ENCODE measurements around the gene HDAC3.

Gene HDAC3

GRCh38 chr5:141681695-141682641, 45.3 kb upstream of the HDAC3 start, which contains the start of gene ARAP3 (continued):
- TF ChIP-seq ZNF692 (tag by site-specific recombination; IDR thresholded peaks at IDR 0.05) (peak; percentile 62; the same call in 1 of the 2 replicates), ZEB2 (tag by site-specific recombination; IDR thresholded peaks at IDR 0.05) (0 out of 2 replicates have a peak, but pooled peaks have one; percentile 17), SP2 (tag by site-specific recombination; IDR thresholded peaks at IDR 0.05) (peak; percentile 58), GLI2 (tag by site-specific recombination; IDR thresholded peaks at IDR 0.05; ENCODE audit: borderline replicate concordance, low read depth) (no peak), ZNF624 (tag by site-specific recombination; IDR thresholded peaks at IDR 0.05) (no peak), SP3 (tag by site-specific recombination; IDR thresholded peaks at IDR 0.05) (peak; percentile 64), ZNF202 (tag by site-specific recombination; IDR thresholded peaks at IDR 0.05; ENCODE audit: borderline replicate concordance) (no peak), ZNF629 (tag by site-specific recombination; IDR thresholded peaks at IDR 0.05) (0 out of 2 replicates have a peak, but pooled peaks have one; percentile 28), ZFP69B (tag by site-specific recombination; IDR thresholded peaks at IDR 0.05) (peak; percentile 42; the same call in 1 of the 2 replicates), ZNF501 (tag by site-specific recombination; IDR thresholded peaks at IDR 0.05) (no peak), ZNF48 (tag by site-specific recombination; IDR thresholded peaks at IDR 0.05) (no peak), ZNF645 (tag by site-specific recombination; IDR thresholded peaks at IDR 0.05) (no peak), ZNF2 (tag by site-specific recombination; IDR thresholded peaks at IDR 0.05) (0 out of 2 replicates have a peak, but pooled peaks have one; percentile 75), PATZ1 (tag by site-specific recombination; IDR thresholded peaks at IDR 0.05) (0 out of 2 replicates have a peak, but pooled peaks have one; percentile 53), GLI4 (tag by site-specific recombination; IDR thresholded peaks at IDR 0.05) (no peak), HOXD13 (CRISPR knock-in tag; IDR thresholded peaks at IDR 0.05; ENCODE audit: borderline replicate concordance) (no peak), ZIC2 (tag by site-specific recombination; IDR thresholded peaks at IDR 0.05) (peak; percentile 87), ZNF426 (tag by site-specific recombination; IDR thresholded peaks at IDR 0.05) (no peak), SETDB1 (IDR thresholded peaks at IDR 0.05; ENCODE audit: insufficient read length, low read length) (no peak), ZNF530 (tag by site-specific recombination; IDR thresholded peaks at IDR 0.05; ENCODE audit: low read depth) (no peak), ZNF529 (tag by site-specific recombination; IDR thresholded peaks at IDR 0.05; ENCODE audit: insufficient replicate concordance) (no peak), ZNF639 (tag by site-specific recombination; IDR thresholded peaks at IDR 0.05) (0 out of 2 replicates have a peak, but pooled peaks have one; percentile 29), ZBTB21 (tag by site-specific recombination; IDR thresholded peaks at IDR 0.05) (no peak), ZBTB26 (tag by site-specific recombination; optimal IDR thresholded peaks at IDR 0.05) (peak; percentile 82), TSHZ1 (tag by site-specific recombination; IDR thresholded peaks at IDR 0.05; ENCODE audit: borderline replicate concordance) (no peak), ZNF24 (tag by site-specific recombination; IDR thresholded peaks at IDR 0.05) (no peak)

Data from HEK293 (cell line).